Measurements from ENCODE around the gene CCDC146. TPM values are rescaled to one million over a fixed set of nuclear protein-coding genes. Genes with fewer than 3 reads are reported as not detected.

CCDC146 gene
- total and polyA plus RNA-seq, 2 of the 8 experiments (the other 6 are each of a cell fraction or from before 2014, with no cell fraction given) = 0.88 to 2.4 TPM

GRCh38 chr7:77290425-77290824 is 168.0 kb downstream of the CCDC146 start:
- no peak overlapping the region for H2AK5ac ChIP-seq (ENCODE audit: low read depth, low read length)
- H3K4ac ChIP-seq (replicated peaks; ENCODE audit: insufficient read length, low read depth, low read length) = no peak overlapping the region
- no peak overlapping the region for H4K91ac ChIP-seq (replicated peaks; ENCODE audit: insufficient read length, low read length)
- no peaks in the 10 kb centered on the region for H3K79me2 ChIP-seq (ENCODE audit: control insufficient read depth in 1 of 2, insufficient read depth in 2 of 2, low read length in 2 of 2)
- H4K8ac ChIP-seq (ENCODE audit: extremely low read depth, insufficient read depth, low read length) = no peak overlapping the region
- H3K9ac ChIP-seq (replicated peaks in 1 of 4; ENCODE audit: extremely low read depth in 1 of 4, low read depth in 3 of 4, low read length in 3 of 4) = no peak overlapping the region
- H3K36me3 ChIP-seq (ENCODE audit: control insufficient read depth in 2 of 4, insufficient read depth in 4 of 4, low read length in 3 of 4) = no peaks in the 10 kb centered on the region
- no peaks in the 10 kb centered on the region for H3K9me3 ChIP-seq (ENCODE audit: insufficient read depth in 2 of 2, low read depth in 1 of 2, low read length in 1 of 2)
- H3K23me2 ChIP-seq (ENCODE audit: low read depth, low read length) = no peaks in the 10 kb centered on the region
- no peak for FAIRE-seq
- H4K5ac ChIP-seq (ENCODE audit: insufficient read length, low read depth, low read length) = no peak overlapping the region
- H2AFZ ChIP-seq (ENCODE audit: low read length) = no peak overlapping the region
- H3K27ac ChIP-seq (ENCODE audit: low read depth, low read length) = no peak overlapping the region
- no peak overlapping the region for H2BK120ac ChIP-seq (replicated peaks; ENCODE audit: low read depth, low read length)
- no peak overlapping the region for H3K56ac ChIP-seq (replicated peaks; ENCODE audit: insufficient read length, low read depth, low read length)
- POLR2A ChIA-PET (ENCODE audit: partially characterized antibody) = no interaction called here
- H2BK12ac ChIP-seq (ENCODE audit: low read depth, low read length) = no peak overlapping the region
- CTCF ChIA-PET (ENCODE audit: partially characterized antibody) = interaction anchor here (0.7 to 1.2 kb wide), 2 partner anchors 13 to 63 kb away, joined by 3 to 4 read pairs; no protein-coding TSS in a partner anchor
- no peak overlapping the region for H2BK5ac ChIP-seq (ENCODE audit: low read depth, low read length)
- no peak overlapping the region for H2BK20ac ChIP-seq (ENCODE audit: low read length)
- H3K23ac ChIP-seq (ENCODE audit: insufficient read length) = no peak overlapping the region
- no peak overlapping the region for H3K4me2 ChIP-seq (ENCODE audit: insufficient read depth in 1 of 2, low read depth in 2 of 2, low read length in 2 of 2)
- no peaks in the 10 kb centered on the region for H4K20me1 ChIP-seq (replicated peaks in 1 of 2; ENCODE audit: control insufficient read depth in 1 of 2, insufficient read depth in 2 of 2, low read length in 2 of 2)
- no peak overlapping the region for H3K14ac ChIP-seq (ENCODE audit: insufficient read length)
- H3K18ac ChIP-seq (ENCODE audit: extremely low read depth, low read length) = no peak overlapping the region
- H3K79me1 ChIP-seq (ENCODE audit: low read depth, low read length) = no peaks in the 10 kb centered on the region
- H3K27me3 ChIP-seq (replicated peaks in 1 of 4; ENCODE audit: control insufficient read depth in 3 of 4, extremely low read depth in 1 of 4, insufficient read depth in 3 of 4, low read length in 3 of 4) = no peaks in the 10 kb centered on the region
- no peaks in the 10 kb centered on the region for H3K4me1 ChIP-seq (replicated peaks in 1 of 4; ENCODE audit: control insufficient read depth in 3 of 4, insufficient read depth in 4 of 4, low read length in 3 of 4)
- DNase-seq (ENCODE audit: low read depth in 1 of 2, low spot score in 2 of 2) = no peak
- H2BK15ac ChIP-seq (ENCODE audit: low read length) = no peak overlapping the region
- H3K4me3 ChIP-seq (ENCODE audit: extremely low read depth in 1 of 4, insufficient read depth in 2 of 4, low read depth in 3 of 4, low read length in 4 of 4) = no peak overlapping the region
- TF ChIP-seq JUND (IDR thresholded peaks at IDR 0.05; ENCODE audit: low read length) (no peak), KDM1A (IDR thresholded peaks at IDR 0.05; ENCODE audit: borderline replicate concordance, low read length) (no peak), EGR1 (IDR thresholded peaks at IDR 0.05; ENCODE audit: borderline replicate concordance, low read depth, low read length) (no peak), CHD1 (IDR thresholded peaks at IDR 0.05; ENCODE audit: low read depth, low read length) (no peak), CHD2 (IDR thresholded peaks at IDR 0.05; ENCODE audit: low read length) (no peak), SIX5 (IDR thresholded peaks at IDR 0.05; ENCODE audit: low read depth, low read length) (no peak), FOSL1 (IDR thresholded peaks at IDR 0.05; ENCODE audit: insufficient read depth, low read depth, low read length) (no peak)

Data from H1 (cell line).